Measurements from ENCODE around the gene DDR2. TPM values are rescaled to one million over a fixed set of nuclear protein-coding genes. Genes with fewer than 3 reads are reported as not detected.
A peak's percentile ranks its signal among the peaks of the same experiment; 100 is the strongest.

Gene DDR2
- total RNA-seq, 1 donor from 2014 or later = 0.69 TPM

DNA sequence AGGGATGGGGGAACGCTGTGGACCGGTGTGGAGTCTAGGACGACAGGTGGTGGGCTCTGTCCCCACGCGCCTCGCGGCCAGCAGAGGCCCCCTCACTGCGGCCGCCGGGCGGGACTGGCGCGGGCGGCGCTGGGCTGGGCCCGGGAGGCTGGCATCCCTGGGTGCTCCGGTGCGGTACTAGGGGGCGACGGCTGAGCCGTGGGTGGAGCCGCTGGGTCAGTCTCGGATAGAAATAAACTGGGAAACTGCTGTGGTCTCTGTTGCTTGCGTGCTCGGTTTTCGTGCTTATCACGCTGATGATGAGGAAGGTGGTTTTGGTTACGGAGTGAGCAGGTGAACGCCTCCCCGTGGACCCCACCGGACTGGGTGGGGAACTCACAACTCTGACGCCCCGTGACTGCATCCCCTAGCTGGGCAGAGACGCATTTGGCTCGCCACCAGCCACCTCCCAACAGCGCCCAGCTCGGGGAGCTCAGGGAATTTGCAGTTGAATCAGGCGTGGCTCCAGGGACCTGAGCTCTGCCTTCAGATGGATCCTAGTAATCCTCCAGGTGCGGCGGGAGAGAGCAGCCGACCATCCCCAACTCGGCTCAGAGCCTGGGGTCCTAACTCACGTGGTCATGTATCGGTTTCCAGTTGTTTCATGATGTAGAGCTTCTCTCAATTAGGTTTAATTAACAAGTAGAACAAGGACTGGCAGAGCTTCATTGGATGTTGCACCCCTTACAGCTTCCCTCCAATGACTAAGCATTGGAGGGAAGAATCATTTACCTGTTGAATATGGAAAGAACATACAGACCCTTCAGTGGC is 190.3 kb downstream of the DDR2 start:
- Histone ChIP-seq H4K20me1 (ENCODE audit: low read depth) (no peaks in the 10 kb centered on the region), H3K4me2 (peak overlapping the region; percentile 97), H3K9ac (no peak overlapping the region), H3K27me3 (peaks cover 21% of the 10 kb centered on the region), H3K4me3 (peak overlapping the region; percentile 76), H3K36me3 (no peaks in the 10 kb centered on the region), H3K27ac (no peak overlapping the region), H3K9me3 (ENCODE audit: low read depth) (no peaks in the 10 kb centered on the region), H2AFZ (replicated peaks) (peak overlapping the region; percentile 87), H3K79me2 (ENCODE audit: low read depth) (no peaks in the 10 kb centered on the region), H3F3A (ENCODE audit: low read depth) (no peaks in the 10 kb centered on the region), H3K4me1 (peaks cover 6% of the 10 kb centered on the region)
- peaks cover 13% of the 10 kb centered on the region for H3K4me1 Mint-ChIP-seq
- no peak overlapping the region for H3K27ac Mint-ChIP-seq
- peak; percentile 64 for DNase-seq (ENCODE audit: low spot score)
- peak overlapping the region; percentile 82 for H3K4me3 Mint-ChIP-seq
- TF ChIP-seq, protein P1, sequence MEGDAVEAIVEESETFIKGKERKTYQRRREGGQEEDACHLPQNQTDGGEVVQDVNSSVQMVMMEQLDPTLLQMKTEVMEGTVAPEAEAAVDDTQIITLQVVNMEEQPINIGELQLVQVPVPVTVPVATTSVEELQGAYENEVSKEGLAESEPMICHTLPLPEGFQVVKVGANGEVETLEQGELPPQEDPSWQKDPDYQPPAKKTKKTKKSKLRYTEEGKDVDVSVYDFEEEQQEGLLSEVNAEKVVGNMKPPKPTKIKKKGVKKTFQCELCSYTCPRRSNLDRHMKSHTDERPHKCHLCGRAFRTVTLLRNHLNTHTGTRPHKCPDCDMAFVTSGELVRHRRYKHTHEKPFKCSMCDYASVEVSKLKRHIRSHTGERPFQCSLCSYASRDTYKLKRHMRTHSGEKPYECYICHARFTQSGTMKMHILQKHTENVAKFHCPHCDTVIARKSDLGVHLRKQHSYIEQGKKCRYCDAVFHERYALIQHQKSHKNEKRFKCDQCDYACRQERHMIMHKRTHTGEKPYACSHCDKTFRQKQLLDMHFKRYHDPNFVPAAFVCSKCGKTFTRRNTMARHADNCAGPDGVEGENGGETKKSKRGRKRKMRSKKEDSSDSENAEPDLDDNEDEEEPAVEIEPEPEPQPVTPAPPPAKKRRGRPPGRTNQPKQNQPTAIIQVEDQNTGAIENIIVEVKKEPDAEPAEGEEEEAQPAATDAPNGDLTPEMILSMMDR (IDR thresholded peaks at IDR 0.05) = peak; percentile 23
- no peak for TF ChIP-seq EZH2phosphoT487 (IDR thresholded peaks at IDR 0.05)
- no peaks in the 10 kb centered on the region for H3K36me3 Mint-ChIP-seq
- H3K9me3 Mint-ChIP-seq = no peaks in the 10 kb centered on the region
- peaks cover 4% of the 10 kb centered on the region for H3K27me3 Mint-ChIP-seq (ENCODE audit: insufficient read depth, low read depth)

DNA sequence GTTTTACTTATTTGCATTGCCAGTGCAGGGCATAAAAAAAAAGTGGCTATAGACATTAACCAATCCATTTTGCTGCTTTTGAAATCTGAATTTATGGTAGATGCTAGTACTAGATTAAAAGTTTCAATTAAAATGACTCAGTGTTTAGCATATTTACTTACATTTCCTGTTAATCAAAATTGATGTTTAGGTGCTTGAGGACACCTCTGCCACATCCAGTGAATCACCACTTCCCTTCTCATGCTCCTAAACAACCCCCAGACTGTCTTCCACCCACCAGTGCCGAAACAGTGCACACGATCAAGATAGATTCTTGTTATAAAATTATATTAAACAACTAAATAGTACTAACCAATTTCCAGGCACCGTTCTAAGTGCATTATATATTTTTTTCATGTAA is 191.0 kb downstream of the DDR2 start:
- no peaks in the 10 kb centered on the region for H3K36me3 ChIP-seq
- H3K27ac ChIP-seq = no peak overlapping the region
- H4K20me1 ChIP-seq (ENCODE audit: low read depth) = no peaks in the 10 kb centered on the region
- H3K36me3 Mint-ChIP-seq = no peaks in the 10 kb centered on the region
- no peak for TF ChIP-seq EZH2phosphoT487 (IDR thresholded peaks at IDR 0.05)
- TF ChIP-seq, protein P1 (IDR thresholded peaks at IDR 0.05) = no peak
- peaks cover 4% of the 10 kb centered on the region for H3K27me3 Mint-ChIP-seq (ENCODE audit: insufficient read depth, low read depth)
- peak overlapping the region; percentile 82 for H3K4me3 Mint-ChIP-seq
- no peaks in the 10 kb centered on the region for H3K9me3 ChIP-seq (ENCODE audit: low read depth)
- peaks cover 13% of the 10 kb centered on the region for H3K4me1 Mint-ChIP-seq
- no peak for DNase-seq (ENCODE audit: low spot score)
- peaks cover 6% of the 10 kb centered on the region for H3K4me1 ChIP-seq
- H3K4me3 ChIP-seq = no peak overlapping the region
- H2AFZ ChIP-seq (replicated peaks) = no peak overlapping the region
- no peak overlapping the region for H3K9ac ChIP-seq
- peaks cover 21% of the 10 kb centered on the region for H3K27me3 ChIP-seq
- no peak overlapping the region for H3K27ac Mint-ChIP-seq
- H3K79me2 ChIP-seq (ENCODE audit: low read depth) = no peaks in the 10 kb centered on the region
- no peak overlapping the region for H3K4me2 ChIP-seq
- H3F3A ChIP-seq (ENCODE audit: low read depth) = no peaks in the 10 kb centered on the region
- no peaks in the 10 kb centered on the region for H3K9me3 Mint-ChIP-seq

DNA sequence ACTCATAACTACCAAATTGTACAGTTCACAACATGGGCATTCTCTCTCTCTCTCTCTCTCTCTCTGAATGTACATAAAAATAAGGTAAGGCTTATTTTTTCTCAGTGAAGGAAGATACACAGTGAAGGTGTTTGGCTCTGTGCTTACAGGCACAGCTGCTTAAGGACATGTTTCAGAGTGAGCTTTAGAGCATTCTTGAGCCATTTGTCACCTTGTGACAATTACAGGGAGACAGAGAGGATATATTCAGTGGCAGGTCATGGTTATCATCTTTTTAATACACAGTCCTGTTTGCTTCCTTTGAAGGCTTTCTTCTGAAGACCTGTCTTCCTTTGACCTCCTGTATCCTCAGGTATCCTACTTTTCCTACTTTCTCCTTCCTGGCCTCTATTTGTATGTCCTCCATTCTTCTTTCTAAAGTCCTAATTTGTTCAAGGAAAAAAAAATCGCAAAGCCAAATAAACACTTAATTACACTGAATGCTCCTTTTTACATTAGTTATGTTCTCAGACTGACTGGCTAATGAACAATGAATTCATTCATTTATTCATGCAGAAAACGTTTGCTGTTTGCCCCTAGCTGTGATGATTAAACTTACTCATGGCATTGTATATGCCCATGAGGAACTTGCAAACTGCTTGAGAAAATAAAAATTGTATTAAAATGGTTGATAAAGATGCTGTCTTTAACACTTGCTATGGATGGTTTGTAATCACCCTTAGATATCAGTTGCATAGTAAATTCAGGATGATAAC is 191.7 kb downstream of the DDR2 start:
- Histone ChIP-seq H3K9me3 (ENCODE audit: low read depth) (no peaks in the 10 kb centered on the region), H2AFZ (replicated peaks) (no peak overlapping the region), H3K9ac (no peak overlapping the region), H3K4me3 (no peak overlapping the region), H3K27ac (no peak overlapping the region), H3K4me2 (no peak overlapping the region), H3K27me3 (peaks cover 21% of the 10 kb centered on the region), H3K79me2 (ENCODE audit: low read depth) (no peaks in the 10 kb centered on the region), H3K4me1 (peaks cover 6% of the 10 kb centered on the region), H4K20me1 (ENCODE audit: low read depth) (no peaks in the 10 kb centered on the region), H3F3A (ENCODE audit: low read depth) (no peaks in the 10 kb centered on the region), H3K36me3 (no peaks in the 10 kb centered on the region)
- TF ChIP-seq, protein P1 (IDR thresholded peaks at IDR 0.05) = no peak
- no peak for TF ChIP-seq EZH2 (IDR thresholded peaks at IDR 0.05)
- TF ChIP-seq EZH2phosphoT487 (IDR thresholded peaks at IDR 0.05) = no peak
- Mint-ChIP-seq H3K4me3 (no peak overlapping the region), H3K4me1 (peaks cover 13% of the 10 kb centered on the region), H3K9me3 (no peaks in the 10 kb centered on the region), H3K27ac (no peak overlapping the region), H3K36me3 (no peaks in the 10 kb centered on the region), H3K27me3 (ENCODE audit: insufficient read depth, low read depth) (peaks cover 4% of the 10 kb centered on the region)
- DNase-seq (ENCODE audit: low spot score) = no peak
